GM19035 (cell line): ENCODE data around the gene ARHGAP19.

Experiments
- ATAC-seq: cut with Tn5 transposase; IDR thresholded peaks from one replicate; pipeline ENCODE4 v1.9.1; 2021; ENCODE audit not compliant: unreplicated experiment

The ARHGAP19 gene

GRCh38 chr10:97230146-97230545, 62.3 kb downstream of the ARHGAP19 start:
- no peak for ATAC-seq

GRCh38 chr10:97229322-97230015, 63.0 kb downstream of the ARHGAP19 start:
- no peak for ATAC-seq

GRCh38 chr10:97228775-97229157, 63.7 kb downstream of the ARHGAP19 start:
- ATAC-seq, result no peak

GRCh38 chr10:97228130-97228774, 64.2 kb downstream of the ARHGAP19 start:
- ATAC-seq, result no peak

GRCh38 chr10:97226398-97226797, 66.0 kb downstream of the ARHGAP19 start:
- no peak for ATAC-seq

- no peak for ATAC-seq
Measured at GRCh38 chr10:97224483-97225435, 67.7 kb downstream of the ARHGAP19 start.

- no peak for ATAC-seq
Measured at GRCh38 chr10:97222326-97222961, 70.0 kb downstream of the ARHGAP19 start.

GRCh38 chr10:97220355-97220754, 72.1 kb downstream of the ARHGAP19 start:
- no peak for ATAC-seq

GRCh38 chr10:97217299-97217698, 75.1 kb downstream of the ARHGAP19 start:
- ATAC-seq, result no peak

GRCh38 chr10:97215619-97216260, 76.7 kb downstream of the ARHGAP19 start:
- ATAC-seq, result no peak

GRCh38 chr10:97213431-97213830, 79.0 kb downstream of the ARHGAP19 start:
- no peak for ATAC-seq

- no peak for ATAC-seq
Measured at GRCh38 chr10:97211229-97211628, 81.2 kb downstream of the ARHGAP19 start.

GRCh38 chr10:97210543-97210960, 81.9 kb downstream of the ARHGAP19 start:
- no peak for ATAC-seq

GRCh38 chr10:97207756-97208346, 84.6 kb downstream of the ARHGAP19 start:
- no peak for ATAC-seq

- no peak for ATAC-seq
Measured at GRCh38 chr10:97207131-97207530, 85.3 kb downstream of the ARHGAP19 start.

- ATAC-seq, result no peak
Measured at GRCh38 chr10:97204826-97205679, 87.4 kb downstream of the ARHGAP19 start.

- ATAC-seq, result no peak
Measured at GRCh38 chr10:97203220-97203619, 89.2 kb downstream of the ARHGAP19 start.

- no peak for ATAC-seq
Measured at GRCh38 chr10:97200616-97201015, 91.8 kb downstream of the ARHGAP19 start.

GRCh38 chr10:97199152-97199551, 93.3 kb downstream of the ARHGAP19 start:
- no peak for ATAC-seq
